ENCODE measurements around the gene TOX2.

Gene TOX2

DNA sequence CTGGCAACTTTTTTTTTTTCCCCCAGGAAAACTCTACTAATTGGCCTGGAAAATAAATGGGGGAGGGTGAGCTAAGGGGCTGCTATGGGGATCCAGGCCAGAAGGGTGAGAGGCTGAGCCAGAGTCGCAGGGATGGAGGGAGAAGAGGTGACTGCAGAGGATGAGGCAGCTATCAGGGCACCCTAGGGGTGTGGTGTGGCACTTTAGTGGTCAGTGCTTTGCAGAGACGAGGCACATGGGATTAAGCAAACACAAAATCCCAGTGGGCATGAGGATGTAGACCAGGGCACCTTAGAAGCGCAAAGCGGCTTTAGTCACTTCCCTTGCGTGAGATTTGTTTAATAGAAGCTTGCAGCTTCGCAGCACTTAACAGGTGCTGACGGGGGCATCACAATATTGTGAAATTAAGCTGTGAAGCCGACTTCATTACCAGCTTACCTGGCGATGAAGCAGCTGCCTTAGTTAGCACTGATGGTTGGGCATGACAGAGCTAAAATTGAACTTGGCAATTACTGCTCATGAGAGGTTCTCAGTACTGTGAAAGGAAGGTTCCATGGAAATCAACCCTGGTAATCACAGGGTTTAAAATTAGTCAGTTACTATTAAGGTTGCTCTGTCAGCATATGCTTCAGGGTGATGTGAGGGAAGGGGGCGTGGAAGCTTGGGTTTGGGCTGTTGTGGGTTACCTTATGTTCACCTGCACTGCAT is 26.0 kb downstream of the TOX2 start:
- DNase-seq (ENCODE audit: low spot score): no peak

DNA sequence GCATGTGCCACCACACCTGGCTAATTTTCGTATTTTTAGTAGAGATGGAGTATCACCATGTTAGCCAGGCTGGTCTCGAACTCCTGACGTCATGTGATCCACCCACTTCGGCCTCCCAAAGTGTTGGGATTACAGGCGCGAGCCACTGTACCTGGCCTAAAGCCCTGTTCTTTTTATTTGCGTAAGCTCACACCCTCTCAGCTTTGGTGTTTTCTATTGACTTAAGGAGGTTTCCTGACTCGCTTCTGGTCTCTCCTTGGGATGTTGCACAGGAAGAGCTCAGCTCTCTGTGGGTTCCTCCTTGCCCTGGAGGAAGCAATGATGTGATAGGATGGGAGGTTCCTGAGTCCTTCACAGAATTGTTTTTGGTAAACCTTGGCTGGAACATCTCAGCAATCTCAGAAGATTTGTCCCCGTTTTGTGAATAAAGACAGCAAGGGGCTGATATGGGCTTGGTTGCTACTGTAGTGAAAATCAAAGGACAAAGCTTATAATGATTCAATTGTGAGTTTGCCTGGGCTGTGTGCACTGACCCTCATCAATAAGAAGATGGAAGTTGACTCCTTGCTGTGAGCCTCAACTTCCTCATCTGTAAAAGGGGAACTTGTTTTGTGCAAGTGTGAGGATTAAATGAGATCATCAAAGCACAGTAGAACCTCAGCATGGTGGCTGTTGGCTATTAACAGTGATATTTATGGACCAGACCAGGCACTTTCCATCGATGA is 27.0 kb downstream of the TOX2 start:
- peak; percentile 16 for DNase-seq (ENCODE audit: low spot score)

DNA sequence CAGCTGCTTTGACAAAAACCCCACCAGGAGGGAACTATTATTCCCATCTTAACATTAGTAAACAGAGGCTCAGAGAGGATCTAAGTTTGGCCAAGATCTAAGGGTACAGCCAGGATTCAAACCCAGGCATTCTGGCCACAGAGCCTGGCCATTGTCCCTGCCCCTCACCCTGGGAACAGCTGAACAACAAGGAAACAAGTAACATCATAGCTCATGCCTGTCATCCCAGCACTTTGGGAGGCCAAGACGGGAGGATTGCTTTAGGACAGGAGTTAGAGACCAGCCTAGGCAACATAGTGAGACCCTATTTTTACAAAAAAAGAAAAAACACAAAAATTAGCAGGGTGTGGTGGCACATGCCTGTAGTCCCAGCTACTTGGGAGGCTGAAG is 27.5 kb downstream of the TOX2 start:
- no peak for DNase-seq (ENCODE audit: low spot score)

DNA sequence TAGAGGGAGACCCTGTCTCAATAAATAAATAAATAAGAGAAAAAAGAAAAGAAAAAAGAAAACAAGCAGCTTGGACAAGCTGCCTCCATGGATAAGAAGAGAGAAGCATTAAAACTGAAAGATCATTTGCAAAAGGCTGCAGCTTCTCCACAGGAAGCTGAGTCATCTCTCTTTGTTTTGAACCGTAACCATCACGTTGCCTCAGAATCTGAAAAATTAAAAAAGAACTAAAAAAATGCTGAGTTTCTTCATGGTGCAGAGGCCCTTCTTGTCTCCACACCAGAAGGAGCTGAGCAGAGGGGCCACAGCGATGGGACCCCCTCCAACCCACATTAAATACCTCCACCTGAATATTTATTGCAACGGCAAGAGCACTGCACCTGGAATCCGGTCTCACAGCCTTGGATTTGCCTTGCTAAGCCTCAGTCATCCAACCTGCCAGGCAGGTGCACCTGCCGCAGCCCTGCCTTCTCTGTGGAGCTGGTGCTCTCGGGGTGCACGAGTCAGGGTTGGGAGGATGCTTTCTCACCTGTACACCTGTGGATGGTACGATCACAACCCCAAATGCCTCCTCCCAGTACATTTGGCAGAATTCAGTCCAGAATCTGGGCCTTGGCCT is 28.1 kb downstream of the TOX2 start:
- peak; percentile 68 for DNase-seq (ENCODE audit: low spot score)

DNA sequence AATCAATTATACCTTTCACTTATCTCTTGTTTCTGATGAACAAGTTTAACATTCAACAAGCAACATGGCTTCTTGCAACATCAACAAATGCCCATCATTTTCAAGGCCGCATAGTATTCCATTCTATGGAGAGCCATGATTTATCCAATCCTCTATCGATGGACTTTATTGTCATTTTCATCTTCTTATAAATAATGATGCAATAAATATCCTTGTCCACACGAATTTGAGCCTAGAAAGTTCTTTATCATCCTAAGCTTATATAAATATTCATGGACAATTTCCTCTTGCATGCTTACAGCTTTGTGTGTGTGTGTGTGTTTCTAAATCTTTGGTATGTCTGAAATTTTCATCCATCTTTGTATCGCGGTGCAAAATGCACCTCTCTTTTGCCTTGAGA is 29.1 kb downstream of the TOX2 start:
- DNase-seq (ENCODE audit: low spot score): no peak

GRCh38 chr20:43944653-43945235 is 30.1 kb downstream of the TOX2 start:
- DNase-seq (ENCODE audit: low spot score): no peak

GRCh38 chr20:43945391-43946205 is 30.9 kb downstream of the TOX2 start:
- no peak for DNase-seq (ENCODE audit: low spot score)

DNA sequence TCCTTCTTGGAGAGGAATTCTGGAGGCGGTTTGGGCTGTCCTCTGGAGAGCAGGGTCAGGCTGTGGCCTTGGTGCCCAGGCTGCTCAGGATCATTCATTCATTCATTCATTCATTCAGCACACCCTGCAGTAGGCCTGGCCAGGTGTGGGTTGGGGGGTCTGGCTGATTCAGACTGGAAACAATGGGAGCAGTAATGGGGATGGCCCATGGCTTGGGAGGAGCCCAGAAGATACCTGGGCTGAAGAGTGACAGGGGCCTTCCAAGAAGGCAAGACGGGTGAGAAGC is 31.5 kb downstream of the TOX2 start:
- no peak for DNase-seq (ENCODE audit: low spot score)

DNA sequence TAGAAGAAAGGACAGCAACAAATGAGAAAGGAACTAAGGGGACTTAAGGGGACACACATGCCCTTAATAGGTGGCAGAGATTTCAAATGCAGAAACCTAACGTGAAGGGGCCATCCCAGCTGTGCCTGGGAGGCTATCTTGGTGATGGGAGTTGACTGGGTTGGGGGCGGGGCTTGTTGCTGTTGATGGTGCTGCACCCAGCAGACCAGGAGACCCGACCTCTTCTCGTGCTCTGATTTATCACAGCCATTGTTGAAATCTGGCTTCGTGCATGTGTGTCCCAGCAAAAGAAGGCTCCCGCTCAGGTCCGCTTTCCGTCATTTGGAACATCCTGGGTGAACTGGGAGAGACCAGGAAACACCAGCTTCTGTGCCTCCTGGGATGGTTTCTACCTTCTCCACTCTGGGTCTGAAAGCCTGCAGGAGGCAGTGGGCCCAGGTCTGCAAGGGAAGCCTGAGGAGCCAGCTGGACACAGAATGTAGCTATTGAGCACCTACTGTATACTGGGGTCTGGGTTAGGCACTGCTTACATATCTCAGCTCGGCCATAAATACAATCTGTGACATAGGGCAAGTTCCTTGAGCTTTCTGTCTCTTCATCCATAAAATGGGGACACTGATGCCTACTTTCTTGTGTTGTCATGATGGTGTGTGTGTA is 32.1 kb downstream of the TOX2 start:
- DNase-seq (ENCODE audit: low spot score): no peak

GRCh38 chr20:43947316-43947710 is 32.7 kb downstream of the TOX2 start:
- DNase-seq (ENCODE audit: low spot score): no peak

GRCh38 chr20:43948455-43948854 is 33.8 kb downstream of the TOX2 start:
- DNase-seq (ENCODE audit: low spot score): no peak

GRCh38 chr20:43949248-43949647 is 34.6 kb downstream of the TOX2 start:
- no peak for DNase-seq (ENCODE audit: low spot score)

DNA sequence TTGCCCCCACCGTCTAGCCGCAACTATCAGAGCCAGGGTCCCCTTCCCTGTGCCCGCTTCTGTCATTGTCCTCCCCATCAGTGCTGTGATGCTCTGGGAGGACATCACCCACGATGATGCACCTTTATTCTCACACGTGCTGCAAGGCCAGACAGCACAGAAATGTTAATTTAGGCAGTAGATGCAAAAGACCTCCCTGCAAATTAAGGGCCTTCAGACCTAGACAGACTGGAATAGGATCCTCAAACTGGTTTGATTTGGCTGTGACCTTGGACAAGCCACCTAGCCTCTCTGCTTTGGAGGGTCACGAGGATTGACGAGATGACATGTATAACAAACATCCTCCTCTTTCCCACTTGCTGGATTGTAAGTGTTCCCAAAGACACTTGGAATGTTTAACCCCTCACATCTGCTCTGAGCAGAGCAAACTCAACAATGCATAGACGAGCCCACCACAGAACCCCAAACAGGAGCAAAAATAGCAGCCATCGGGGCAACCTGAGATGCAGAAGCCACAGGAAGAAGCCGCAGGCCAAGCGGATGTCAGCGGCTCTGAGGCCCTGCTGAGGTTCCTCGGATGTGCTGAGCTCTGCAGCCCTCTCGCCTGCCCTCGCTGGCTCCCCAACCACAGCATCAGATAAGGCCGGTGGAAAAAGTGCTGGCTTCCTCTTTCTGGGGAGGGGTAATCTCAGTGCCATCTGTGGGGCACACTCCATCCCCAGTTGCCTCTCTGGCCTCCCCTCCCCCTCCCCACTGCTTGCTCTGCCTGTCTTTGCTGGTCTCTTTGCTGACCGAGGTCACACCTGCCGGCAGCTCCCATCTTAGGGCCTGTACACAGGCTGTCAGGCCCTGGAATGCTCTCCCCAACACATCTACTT is 35.3 kb downstream of the TOX2 start:
- no peak for DNase-seq (ENCODE audit: low spot score)

GRCh38 chr20:43953919-43954592 is 39.4 kb downstream of the TOX2 start:
- DNase-seq (ENCODE audit: low spot score): no peak

DNA sequence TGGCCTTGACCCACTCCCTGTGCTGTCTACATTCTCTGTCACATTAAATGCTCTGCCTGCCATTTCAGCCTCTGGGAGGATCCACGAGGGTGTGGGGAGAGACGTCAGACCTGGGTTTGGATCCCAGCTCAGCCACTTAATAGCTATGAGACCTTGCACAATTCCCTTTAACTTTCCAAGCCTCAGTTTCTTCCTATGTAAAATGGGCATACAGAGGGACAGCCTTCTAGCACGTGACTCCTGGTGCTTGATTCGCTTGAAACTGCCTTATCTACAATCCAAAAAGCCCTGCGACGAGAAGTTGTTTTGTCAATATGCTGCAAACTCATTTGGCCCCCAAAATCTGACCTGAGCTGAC is 40.0 kb downstream of the TOX2 start:
- DNase-seq (ENCODE audit: low spot score): no peak

DNA sequence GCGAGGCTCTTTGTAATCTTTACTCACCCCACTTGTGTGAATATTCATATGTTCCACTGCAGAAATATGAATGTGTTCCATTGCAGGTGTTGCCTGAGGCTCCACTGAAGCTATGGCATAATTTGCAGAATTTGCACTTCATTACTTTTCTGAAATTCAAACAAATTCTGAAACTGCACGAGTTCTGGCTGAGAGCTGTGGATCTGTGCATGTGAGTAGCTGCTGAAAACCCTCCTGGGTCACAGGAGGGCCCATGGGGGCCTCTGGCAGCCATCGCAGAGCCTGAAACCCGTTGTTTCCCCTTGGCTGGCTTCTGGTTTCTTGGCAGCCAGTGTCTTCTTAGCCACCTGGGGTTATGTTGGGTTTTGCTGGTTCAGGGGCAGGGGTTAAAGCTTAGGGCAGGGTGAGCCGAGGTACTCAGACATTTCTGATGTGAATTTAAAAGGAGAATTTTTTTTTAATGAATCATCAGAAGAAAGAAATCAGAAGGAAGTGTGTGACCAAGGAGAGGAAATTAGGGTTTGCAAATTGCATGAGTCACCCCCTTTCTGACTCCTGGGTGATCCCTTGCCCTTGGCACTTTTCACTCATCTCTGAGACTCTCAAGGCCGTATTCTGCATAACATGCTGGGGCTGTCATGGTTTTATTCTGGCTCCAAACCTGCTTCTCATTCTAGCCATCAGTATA is 40.6 kb downstream of the TOX2 start:
- DNase-seq (ENCODE audit: low spot score): peak; percentile 94

GRCh38 chr20:43955750-43956191 is 41.1 kb downstream of the TOX2 start:
- DNase-seq (ENCODE audit: low spot score): no peak

DNA sequence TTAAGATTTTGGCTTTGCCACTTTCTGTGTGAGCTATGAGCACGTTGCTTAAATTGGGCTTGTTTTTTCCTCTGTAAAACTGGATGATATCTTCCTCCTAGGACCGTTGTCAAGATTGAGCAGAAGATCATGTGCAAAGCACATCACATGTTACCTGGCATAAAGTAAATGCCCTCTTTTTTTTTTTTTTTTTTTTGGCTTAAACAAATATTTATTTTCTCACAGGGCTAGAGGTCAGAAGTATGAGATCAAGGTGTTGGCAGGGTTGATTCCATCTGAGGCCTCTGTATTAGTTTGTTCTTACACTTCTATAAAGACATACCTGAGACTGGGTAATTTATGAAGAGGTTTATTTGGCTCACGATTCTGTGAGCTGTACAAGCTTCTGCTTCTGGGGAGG is 42.7 kb downstream of the TOX2 start:
- DNase-seq (ENCODE audit: low spot score): no peak

DNA sequence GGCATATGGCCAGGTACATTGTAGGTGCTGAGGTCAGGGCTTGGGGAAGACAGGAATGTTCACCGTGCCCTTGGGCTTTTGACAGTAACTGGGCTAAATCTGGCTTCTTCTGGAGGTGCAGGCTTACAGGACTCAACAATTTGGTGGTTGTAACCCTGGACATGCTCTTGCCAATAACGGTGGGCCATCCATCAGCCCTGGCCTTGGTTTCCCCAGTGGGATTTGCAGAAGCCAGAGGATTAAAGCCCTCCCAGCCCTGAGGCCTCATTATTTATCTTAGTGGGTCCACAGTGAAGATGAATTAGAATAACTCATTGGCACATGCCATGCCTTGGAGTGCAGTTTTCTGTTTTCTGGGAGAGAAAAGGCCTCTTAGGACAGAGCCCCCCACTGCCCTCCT is 44.0 kb downstream of the TOX2 start:
- DNase-seq (ENCODE audit: low spot score): no peak
